Stimulated activated CD8-positive, alpha-beta memory T cell treated with anti-CD3 and anti-CD28 coated beads, Interleukin-12 subunit alpha, Interleukin-12 subunit beta, amount 100 ng/mL, for 24 hours (primary cell): ENCODE results near the gene C2CD2.
"Not testable (repeated sequence)": the region's sequence is repeated elsewhere in the genome, so short reads cannot be mapped to it uniquely, and the experiment has no call there.

ENCODE experiments used
- DNase-seq: peaks from one replicate; pipeline ENCODE4 v3.0.0-alpha.2; 2020; ENCODE audit errors: extremely low read depth

C2CD2 gene

DNA sequence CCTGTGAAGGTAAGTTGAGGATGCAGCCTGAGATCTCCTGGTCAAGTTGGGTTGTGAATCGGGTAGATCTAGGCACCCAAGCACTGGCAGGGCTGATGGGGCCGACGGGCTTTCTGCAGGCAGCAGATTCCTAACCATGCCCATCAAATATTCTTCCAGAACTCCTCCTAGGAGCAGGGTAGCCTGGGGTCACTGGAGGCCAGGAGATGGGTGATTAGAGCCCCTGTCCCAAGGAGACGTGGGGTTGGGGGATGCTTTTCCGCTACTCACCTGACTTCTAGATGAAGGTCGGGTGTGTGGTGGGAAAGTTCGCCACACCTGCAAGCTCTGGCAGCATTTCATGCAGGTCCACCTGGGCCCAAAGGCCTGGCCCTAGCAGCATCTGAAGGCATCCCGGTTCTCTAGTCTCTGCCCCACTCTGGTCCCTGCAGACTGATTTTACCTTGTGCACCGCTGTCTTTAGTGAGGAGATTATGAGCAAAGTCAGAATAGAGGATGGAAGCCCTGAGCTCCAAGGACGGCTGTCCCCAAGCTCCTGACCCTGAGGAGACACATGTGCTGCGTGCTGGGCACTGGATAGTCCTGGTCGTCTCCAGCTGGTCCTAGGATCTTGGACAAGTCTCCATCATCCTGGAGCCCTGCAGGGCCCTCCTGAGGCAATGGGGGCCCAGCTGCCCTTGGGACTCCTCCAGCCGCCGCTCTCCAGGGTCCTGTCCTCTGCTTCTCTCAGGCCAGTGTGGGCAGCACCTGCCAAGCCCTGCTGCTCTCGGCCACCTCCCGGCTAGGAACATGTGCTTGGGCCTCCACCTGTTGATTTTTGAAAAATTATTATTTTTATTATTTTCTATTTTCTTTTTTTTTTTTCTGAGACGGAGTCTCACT lies 21.8 kb upstream of the C2CD2 start:
- DNase-seq, result no peak

DNA sequence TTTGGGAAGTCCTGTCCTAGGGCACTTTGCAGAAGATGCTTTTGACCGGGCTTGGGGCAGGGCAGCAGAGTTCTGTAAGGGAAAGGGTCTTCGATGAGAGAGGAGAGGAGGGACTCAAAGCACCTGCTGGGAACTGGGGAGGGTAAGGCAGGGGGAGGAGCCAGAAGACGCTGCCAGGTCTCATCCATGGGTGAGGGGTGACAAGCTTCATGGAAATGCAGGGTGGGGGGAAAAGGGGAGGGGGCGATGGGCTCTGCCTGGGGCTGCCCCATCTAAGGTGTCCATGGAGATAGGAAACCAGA lies 20.9 kb upstream of the C2CD2 start:
- DNase-seq, result no peak

DNA sequence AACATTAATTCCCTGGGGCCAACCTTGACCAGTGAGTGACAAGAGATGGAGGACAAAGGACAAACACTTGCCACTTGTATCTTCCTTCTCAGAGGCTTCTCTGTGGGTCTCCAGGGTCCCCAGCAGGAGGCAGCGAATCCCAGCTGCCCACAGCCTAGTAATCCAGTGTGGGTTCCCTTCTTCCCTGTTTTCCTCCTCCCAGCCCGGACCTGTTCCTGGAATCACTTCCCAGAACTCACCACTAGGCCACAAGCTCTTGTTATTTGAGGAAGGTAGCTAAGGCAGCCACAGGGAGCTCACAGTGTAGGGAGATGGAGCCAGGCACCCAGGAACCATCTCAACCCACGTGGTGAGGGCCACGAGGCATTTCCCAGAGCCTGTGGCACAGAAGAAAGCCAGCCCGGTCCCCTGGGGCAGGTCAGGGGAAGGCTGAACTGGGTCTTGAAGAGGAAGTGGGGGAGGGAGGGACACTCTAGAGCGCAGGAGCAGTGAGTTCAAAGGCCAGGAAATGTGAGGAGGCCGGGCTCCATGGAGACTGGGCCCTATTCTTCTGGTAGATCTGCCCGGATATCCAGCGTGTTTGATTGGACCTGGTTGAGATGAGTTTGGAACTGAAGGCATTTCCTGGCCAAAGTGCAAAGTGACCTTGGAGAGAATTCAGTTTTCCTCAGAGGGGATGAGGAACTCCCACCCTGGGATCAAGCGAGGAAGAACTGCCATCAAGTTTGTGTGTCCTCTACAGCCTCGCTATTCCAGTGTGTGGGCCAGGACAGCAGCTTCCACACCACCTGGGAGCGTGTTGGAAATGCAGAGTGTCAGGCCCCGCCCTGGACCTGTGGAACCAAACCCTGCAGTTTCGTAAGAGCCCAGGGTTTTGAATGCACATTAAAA lies 20.3 kb upstream of the C2CD2 start:
- no peak for DNase-seq

DNA sequence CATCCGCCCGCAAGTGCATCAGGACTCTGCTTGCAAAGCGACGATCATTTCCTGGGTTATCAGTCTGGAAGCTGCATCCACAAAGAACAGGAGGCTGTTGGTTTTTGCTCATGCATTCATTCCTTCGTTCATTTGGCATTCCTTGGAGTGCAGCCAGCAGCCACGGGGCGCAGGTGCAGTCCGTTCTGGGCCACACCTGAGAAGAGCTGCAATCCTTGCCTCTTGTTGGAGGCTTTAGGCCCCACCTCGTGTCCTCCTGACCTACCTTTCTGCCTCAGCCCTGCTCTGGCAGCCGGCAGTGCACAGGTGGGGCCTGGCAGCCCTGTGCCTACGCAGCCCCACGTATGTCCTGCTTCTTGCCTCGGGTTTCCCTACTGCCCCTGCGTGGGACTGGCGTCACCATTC lies 19.6 kb upstream of the C2CD2 start:
- no peak for DNase-seq

DNA sequence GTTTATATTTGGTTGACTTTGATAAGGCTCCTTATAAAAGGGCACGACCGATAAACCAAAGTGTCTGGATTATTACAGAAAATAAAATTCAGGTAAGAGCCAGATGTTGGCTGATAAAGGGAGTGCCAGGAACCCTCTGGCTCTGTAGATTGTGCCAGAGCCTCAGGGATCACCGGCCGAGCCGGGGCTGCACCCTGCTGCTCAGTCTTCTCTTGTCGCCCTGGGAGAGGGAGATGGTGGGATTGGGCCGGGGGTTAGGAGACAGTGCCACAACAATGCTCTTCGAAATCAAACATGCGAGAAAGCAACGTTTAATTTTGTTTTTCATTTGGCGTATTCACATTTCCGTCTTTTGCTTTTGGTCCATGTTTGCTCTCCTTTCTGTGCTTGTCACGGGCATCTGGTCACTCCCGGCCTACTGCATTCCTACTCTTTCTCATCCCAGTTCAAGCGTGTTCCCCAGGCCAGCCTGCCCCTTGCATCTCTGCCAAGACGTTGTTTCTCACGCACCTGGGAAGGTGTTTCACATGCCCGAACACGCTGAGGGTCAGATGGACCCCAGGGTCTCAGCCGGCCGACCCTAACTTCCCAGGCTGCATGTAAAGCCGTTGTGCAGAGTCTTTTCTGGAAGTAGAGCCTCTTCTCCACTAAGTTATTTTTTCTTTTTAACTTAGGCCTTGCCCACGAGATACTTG lies 18.8 kb upstream of the C2CD2 start:
- DNase-seq, result no peak

DNA sequence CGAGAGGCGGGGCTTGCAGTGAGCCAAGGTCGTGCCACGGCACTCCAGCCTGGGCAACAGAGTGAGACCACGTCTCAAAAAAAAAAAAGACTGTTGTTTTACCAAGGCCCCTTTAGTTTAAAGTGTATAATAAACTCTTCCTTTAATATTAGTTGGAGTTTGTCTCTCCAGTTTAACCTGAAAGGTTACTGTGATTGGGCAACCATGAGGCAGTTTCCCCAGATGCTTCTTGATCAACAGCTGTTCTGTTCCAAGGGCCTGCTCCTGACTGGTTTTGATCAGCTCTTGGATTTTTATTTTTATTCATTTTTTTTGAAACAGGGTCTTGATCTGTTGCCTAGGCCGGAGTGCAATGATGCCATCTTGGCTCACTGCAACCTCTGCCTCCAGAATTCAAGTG lies 18.1 kb upstream of the C2CD2 start:
- DNase-seq, result no peak

DNA sequence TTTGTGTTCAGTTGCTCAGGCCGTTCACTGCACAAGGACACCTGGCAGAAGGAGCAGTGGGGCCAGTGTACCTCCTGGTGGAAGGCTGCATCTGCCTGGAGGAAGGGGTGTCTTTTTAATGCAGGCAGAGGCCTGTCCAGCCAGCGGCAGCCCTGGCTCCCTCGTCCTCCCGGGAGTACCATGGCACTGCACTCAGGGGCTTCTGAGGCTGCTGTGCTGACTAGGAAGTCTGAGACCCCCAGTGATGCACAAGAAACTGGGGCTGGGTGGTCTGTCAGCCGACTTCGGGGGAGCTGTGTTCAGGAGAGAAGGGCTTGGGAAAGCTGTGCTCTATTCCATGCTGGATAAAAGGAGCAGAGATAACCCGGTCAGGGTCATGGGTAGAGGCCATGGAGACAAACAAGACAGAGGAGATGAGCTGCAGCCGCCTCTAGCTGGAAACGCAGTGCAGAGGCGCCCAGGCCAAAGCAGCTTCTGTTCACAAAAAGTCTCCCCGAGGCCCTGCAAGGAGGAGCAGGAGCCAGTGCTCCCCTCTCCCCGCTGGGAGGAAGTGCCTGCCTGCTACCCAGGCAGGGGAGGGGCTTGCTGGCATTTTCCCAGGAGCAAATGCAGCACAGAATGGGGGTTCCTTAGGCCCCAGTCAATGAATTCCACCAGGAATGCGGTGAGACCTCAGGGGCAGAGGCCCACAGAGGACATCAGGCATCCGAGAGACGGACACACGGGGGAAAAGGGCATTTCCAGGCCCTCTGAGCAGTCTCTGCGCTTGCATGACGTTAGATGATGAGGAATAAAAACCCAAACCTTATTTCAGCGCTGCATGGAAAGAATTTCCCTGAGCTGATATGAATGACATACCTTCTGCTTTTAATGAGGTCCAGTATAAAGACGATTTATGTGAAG lies 17.2 kb upstream of the C2CD2 start:
- DNase-seq, result no peak

DNA sequence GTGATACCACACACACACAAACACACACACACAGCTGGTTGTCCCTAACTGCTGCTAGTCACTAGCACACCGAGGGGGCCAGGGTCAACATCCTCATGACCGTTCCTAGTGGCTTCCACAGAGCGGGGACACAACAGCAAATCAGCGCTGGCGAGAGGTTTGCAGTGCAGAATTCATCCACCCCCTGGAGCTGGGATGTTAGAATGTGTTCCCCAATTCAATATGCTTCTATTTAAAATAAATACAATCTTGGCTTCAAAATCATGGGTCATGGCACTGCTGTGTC lies 16.2 kb upstream of the C2CD2 start:
- DNase-seq, result no peak

DNA sequence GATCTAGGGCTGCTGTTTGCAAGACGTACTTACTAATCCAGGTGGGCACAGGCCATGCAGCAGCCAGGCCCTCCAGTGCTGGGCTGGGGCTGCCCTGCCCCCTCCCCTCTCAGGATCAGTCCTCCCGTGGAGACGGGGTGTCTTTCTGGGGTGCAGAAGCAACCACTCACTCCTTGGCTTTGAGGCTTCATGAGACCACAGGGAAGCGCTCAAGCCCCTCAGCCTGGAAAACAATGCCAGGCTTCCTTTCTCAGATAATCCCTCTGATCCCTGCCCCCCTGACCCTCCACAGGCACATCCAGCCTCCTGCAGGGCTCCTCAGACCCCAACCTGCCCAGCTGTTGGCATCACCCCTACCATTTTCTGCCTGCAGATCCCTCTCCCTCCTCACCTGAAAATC lies 13.9 kb upstream of the C2CD2 start:
- no peak for DNase-seq

DNA sequence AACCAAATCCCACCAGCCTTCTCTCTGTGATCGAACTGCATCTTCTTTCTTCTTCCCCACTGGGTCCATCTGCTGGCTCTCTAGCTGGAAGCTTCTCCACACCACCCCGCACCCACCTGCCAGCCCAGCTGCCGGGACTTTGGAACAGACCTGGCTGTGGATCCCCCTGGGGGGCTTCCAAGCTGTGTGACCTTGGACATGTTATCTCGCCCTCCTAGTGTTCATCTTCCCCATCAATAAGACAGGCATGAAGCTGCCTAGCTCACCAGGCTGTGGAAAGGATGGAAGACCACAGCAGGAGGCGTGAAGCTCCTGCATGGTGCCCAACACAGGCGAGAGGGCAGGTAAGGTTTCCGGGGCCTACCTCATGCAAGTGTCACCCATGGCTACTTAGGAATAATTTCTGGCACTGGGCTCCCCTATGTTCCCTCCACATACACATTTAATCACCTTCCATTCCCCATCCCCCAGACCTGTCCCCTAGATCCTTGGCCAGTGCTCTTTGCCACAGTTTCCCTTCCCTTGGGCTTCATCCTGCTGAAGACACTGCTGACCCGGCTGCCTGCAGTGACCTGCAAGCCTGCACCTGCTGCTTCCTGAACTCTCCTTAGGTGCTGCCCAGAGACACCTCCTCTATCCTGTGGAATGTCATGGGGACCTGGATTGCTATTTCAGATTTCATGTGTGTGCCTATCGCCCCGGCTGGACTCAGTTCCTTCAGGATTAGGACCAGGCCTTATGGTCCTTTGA lies 13.2 kb upstream of the C2CD2 start:
- no peak for DNase-seq

DNA sequence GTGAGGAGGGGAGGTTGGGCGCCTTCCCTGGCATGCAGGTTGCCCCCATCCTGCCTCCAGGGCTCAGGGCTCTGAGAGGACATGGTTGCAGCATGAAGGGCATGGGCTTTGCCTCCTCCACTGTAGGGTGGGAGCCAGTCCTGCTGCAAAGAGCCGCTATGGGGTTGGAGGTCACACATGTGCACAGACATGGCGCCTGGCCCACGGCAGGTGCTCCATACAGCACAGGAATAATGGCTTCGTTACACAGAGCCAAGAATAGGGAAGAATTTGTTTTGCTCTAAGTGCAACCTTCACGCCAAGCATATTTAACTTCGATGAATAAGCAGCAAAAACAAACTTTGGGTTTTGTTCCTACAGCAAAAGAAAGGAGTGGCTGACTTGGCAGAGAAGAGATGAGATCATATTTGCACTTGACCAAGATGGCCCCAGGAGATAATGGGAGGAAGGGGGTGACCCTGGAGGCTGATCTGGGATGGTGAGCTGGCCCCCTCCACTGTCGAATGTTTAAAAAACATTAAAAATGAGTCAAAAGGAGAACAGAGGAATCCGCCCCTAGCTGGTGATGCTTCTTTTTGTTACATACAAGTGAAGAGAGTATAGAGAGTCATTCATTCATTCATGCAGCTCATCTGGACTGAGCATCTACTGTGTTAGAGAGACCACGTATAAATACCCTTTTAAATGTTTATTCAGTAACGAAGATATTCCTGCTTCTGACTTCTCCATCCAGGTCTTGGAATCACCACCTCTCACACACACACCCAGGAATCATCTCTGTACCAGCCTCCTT lies 12.4 kb upstream of the C2CD2 start:
- DNase-seq, result no peak

DNA sequence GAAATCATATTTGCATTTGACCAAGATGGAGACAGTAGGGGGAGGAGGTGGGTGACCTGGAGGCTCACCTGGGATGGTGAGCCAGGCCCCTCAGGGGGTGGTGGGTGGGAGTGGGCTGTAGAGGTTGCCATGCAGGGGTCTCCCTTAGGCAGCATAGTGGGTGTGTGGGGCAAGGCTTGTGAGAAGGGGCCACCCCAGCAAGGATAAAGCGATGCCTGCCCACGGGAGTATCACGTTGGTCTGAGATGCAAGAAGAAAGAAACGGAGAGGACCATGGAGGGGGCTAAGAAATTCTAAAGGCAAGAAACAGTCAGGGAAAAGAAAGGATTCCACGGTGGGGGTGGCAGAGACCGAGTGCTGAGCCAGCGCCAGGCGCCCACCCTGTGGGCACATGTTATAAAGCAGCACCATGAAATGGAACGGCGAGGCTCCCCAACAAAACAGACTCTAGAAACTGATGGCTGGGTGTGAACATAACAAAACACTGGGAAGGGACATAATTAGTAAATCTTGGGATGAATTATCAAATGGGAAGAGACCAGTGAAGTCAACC lies 11.7 kb upstream of the C2CD2 start:
- no peak for DNase-seq

DNA sequence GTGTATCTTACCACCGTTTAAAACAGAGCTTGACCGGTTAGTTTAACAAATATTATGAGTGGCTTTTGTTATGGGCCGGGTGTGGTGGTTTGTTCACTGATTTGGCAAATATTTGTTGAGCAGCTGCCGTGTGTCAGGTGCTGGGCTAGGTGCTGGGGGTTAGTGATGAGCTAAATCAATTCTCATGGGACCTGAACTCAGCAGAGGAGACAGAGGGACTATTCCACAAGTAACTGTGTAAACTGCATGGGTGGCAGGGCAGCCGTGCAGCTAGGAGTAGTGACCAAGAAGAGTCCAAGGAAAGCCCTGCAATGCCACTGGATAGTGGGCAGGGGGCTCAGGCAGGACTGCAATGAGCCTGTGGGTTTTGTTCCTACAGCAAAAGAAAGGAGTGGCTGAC lies 11.2 kb upstream of the C2CD2 start:
- no peak for DNase-seq

DNA sequence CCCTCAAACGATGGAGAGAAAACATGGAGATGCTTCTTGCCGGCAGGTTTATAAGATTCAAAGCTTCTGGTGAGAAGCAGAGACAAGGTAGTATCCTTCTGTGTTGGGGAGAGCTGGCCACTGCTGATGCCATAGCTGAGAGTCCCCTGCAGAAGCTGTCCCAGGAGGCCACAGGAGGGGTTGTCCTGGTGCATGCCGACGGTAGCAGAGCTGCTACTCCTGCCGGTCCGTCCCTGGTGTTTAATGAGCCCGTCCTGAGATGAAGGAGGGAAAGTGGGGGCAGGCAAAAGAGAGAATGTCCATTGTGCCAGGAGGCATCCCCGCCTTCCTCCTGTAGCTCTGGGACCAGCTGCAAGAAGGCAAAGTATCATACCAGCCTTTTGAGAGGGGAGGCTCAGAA lies 10.4 kb upstream of the C2CD2 start:
- DNase-seq, result no peak

DNA sequence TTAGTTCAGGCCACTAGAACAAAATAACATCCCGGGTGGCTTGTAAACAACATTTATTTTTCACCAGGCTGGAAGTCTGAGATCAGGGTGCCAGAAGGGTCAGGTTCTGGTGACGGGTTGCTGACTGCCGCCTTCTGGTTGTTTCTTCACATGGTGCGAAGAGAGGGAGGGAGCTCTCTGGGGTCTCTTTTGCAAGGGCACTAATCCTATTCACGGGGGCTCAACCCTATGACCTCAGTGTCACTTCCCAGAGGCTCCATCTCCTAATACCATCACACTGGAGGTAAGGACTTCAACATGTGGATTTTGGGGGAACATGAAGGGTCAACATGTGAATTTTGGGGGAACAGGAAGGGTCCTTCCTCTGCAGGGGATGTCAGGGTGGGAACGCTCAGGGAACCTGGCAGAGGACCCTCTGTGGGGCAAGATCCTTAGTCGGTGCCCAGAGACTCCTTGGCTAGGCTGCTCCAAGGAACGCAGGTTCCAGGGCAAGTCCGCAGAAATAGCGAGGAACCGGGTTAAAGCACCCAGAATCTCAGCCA lies 8.7 kb upstream of the C2CD2 start:
- DNase-seq, result no peak

DNA sequence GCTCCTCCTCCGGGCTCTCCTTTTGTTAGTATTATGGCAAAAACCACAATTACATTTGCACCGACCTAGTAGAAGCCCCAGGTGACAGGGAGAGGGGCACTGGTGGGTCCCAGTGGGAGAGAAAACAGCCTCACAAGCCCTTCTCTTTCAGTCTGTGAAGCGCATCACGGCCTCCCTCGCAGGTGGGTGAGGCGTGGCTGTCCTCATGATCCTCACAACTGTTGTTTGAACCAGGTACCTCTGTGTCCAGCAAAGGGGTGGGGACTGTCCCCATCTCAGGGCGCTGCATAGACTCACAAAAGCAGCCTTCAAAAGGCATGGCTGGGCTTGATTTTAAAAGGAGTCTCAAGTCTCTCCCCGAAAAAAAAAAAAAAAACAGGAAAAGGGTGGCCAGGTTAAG lies 7.9 kb upstream of the C2CD2 start:
- DNase-seq, result no peak

DNA sequence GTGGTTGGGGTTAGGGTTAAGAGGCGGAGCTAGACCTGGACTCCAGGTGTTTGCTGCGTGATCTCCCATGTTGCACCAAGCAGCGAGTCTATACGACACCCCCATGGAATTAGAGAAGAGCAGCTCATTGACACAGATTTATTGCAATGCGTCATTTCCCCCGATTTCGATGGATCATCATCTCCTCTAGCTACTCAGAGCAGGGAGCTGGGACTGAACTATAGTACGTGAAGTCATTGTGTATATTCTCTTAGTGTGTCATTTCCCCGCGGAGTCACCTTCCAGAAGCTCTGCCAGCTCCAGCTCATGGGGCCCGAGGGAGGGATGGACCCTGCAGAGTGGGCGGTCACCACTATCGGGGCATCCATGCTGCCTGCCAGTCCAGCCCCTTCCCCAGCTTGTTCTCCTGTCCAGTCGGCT lies 7.5 kb upstream of the C2CD2 start:
- no peak for DNase-seq

DNA sequence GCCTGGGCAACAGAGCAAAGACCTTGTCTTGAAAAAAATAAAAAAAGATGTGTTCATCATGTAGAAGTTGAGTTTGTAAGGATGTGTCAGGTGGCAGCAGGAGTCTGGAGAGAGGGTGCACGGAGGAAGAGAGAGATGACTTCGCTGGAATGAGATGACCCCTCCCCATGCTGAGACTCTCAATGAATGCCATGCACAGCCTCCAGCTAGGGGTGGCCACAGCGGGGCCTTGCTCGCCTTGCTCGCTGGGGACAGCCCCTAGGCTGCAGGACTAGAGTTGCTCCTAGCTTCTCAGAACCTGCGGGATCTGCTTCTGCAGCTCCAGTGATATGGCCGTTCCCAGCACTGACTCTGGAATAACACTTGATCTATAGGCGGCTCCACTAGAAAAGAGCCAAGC lies 6.6 kb upstream of the C2CD2 start:
- no peak for DNase-seq

DNA sequence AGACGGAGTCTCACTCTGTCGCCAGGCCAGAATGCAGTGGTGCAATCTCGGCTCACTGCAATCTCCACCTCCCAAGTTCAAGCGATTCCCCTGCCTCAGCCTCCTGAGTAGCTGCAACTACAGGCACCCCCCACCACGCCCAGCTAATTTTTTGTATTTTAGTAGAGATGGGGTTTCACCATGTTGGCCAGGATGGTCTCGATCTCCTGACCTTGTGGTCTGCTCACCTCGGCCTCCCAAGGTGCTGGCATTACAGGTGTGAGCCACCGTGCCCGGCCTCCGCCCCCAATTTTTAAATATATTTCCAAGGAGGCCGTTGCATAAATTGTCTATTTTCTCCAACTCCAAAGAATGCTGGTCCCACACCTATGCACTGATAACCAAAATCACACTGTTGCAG lies 5.9 kb upstream of the C2CD2 start:
- not testable (repeated sequence) for DNase-seq
